Heart left ventricle (tissue), 16 donors: ENCODE data around the gene ZCRB1. TPM values are rescaled to one million over a fixed set of nuclear protein-coding genes. Genes with fewer than 3 reads are reported as not detected.

Experiments used
- ATAC-seq, 4 donors: fragments of 200-7000 bp; cut with Tn5 transposase; one replicate each; pipeline ENCODE4 v1.9.1; 2020 to 2022; ENCODE audit warnings: moderate library complexity in 4 of 4, mild to moderate bottlenecking in 3 of 4, moderate number of reproducible peaks in 1 of 4
- DNase-seq, 5 donors: peaks; one replicate each; pipeline ENCODE4 v3.0.0-alpha.2; 2020
- H3K27ac ChIP-seq, 12 donors: fragments of 200-600 bp; sonication (generic) in 4 of 12; one replicate each; pipeline versions ENCODE4 v1.5.0 to v1.8.0; 2016 to 2022; ENCODE audit warnings: mild to moderate bottlenecking in 2 of 12
- H3K27me3 ChIP-seq, 9 donors: fragments of 200-600 bp; sonication (generic) in 2 of 9; one replicate each; pipeline versions ENCODE4 v1.5.1 to v1.8.0; 2016 to 2022; ENCODE audit warnings: mild to moderate bottlenecking in 3 of 9
- H3K36me3 ChIP-seq, 9 donors: fragments of 200-600 bp; sonication (generic) in 2 of 9; one replicate each; pipeline versions ENCODE4 v1.5.0 to v1.8.0; 2018 to 2022; ENCODE audit warnings: mild to moderate bottlenecking in 2 of 9
- H3K4me1 ChIP-seq, 12 donors: fragments of 200-600 bp; sonication (generic) in 4 of 12; one replicate each; pipeline versions ENCODE4 v1.5.0 to v1.8.0; 2016 to 2022; ENCODE audit warnings: mild to moderate bottlenecking in 3 of 12
- H3K4me3 ChIP-seq, 12 donors: fragments of 200-600 bp; sonication (generic) in 4 of 12; one replicate each; pipeline versions ENCODE4 v1.5.0 to v1.8.0; 2017 to 2022; ENCODE audit warnings: mild to moderate bottlenecking in 9 of 12, moderate library complexity in 4 of 12
- H3K9me3 ChIP-seq, 12 donors: fragments of 200-600 bp; sonication (generic) in 4 of 12; one replicate each; pipeline versions ENCODE4 v1.5.0 to v1.8.0; 2016 to 2022; ENCODE audit warnings: mild to moderate bottlenecking in 1 of 12
- CTCF ChIP-seq, 12 donors: fragments of 200-600 bp; sonication (generic) in 4 of 12; IDR thresholded peaks; one replicate each; pipeline versions ENCODE4 v1.5.0 to v1.8.0; 2018 to 2022; ENCODE audit warnings: antibody characterized with exemption in 12 of 12, mild to moderate bottlenecking in 5 of 12
- POLR2A ChIP-seq, 2 donors: fragments of 450-650 bp; IDR thresholded peaks; one replicate each; pipeline ENCODE4 v1.6.1; 2017; ENCODE audit warnings: antibody characterized with exemption in 2 of 2, mild to moderate bottlenecking in 2 of 2, moderate library complexity in 2 of 2
- WGBS, 4 donors: extraction: QIAGEN DNeasy Blood & Tissue Kit in 2 of 4; methylation state at CpG; one replicate each; pipeline versions ENCODE4 v1.1.5 to v1.1.7; 2013 to 2018; 5-methylcytosine and 5-hydroxymethylcytosine counted together
- intact Hi-C, 10 donors: fragments of 100-400 bp; cut with DNase I; formaldehyde crosslinking; loops; one replicate each; pipeline versions ENCODE4 v1.11.1 to v1.14.2; 2022
- polyA plus RNA-seq, 2 donors: library from polyadenylated mRNA; stranded (reverse); fragments of 200-250 nt; gene quantifications; one replicate each; pipeline ENCODE4 v1.2.3, GENCODE V29; 2013
- total RNA-seq, 9 donors: library from RNA; depleted of rRNA in 2 of 9; stranded (reverse); fragments of >200 nt in 2 of 9; fragmentation: NEBNext Ultra II Directional in 3 of 9; extraction: Animal tissue kit (Norgen Biotek cat#: 25700) in 3 of 9; gene quantifications; one replicate each; pipeline versions ENCODE4 v1.1.0 to v1.2.4, GENCODE V29; 2016 to 2023
- donor health status: ischemic (EF 13 %, LVEDD 7.1; RV severe dilation, severe dysfunction).
- donor health status: healthy with polysubstance abuse.
- donor health status: DM: no; HTN: yes; CAD: no.
- donor health status: DM: no; HTN: no; CAD: no.
- donor health status: ischemic (EF 25% LVEDD 6.9; RV normal size, moderate dysfunction).
- donor health status: ischemic (EF 25% LVEDD 5.7; RV mildly dilated, moderate dysfunction).
- donor health status: healthy.
- donor health status: DM: yes; HTN: yes; CAD: no.
- donor health status: ischemic (EF 35%, LVEDD 5.7; RV mildly dilated, moderate dysfunction).
- donor health status: nonischemic (EF 11% LVEDD 7.7; RV severe dilation, severe dysfunction).
- donor health status: DM: yes; HTN: yes; CAD: no.
- donor health status: PGD.
- donor health status: ischemic (EF 29% LVEDD 5.4; RV normal size, mild dysfunction).
- donor health status: nonischemic (EF 23%, LVEDD 6.1; RV moderate dilation, normal function).

The ZCRB1 gene
- total and polyA plus RNA-seq, 11 donors = 28.1 to 69.0 (median 52.4) TPM

- Histone ChIP-seq H3K36me3 (peaks cover 0 to 5% (median 2%) of the 10 kb centered on the region in 9 donors), H3K4me3 (no peak overlapping the region), H3K4me1 (peaks cover 0 to 4% (median 0%) of the 10 kb centered on the region in 12 donors), H3K9me3 (no peaks in the 10 kb centered on the region), H3K27me3 (no peaks in the 10 kb centered on the region), H3K27ac (no peak overlapping the region)
- intact Hi-C loops = loop anchor here in 5 of 10 donors (5.0 to 10.0 kb wide), 5 partner anchors 38 to 1095 kb away; no protein-coding TSS in a partner anchor
- no peak for ATAC-seq
- no peak for TF ChIP-seq CTCF (IDR thresholded peaks at IDR 0.05)
- no peak for TF ChIP-seq POLR2A (IDR thresholded peaks at IDR 0.05)
- no peak for DNase-seq
- 73 to 82% (median 77%) methylated on average over 4 of the region's 4 CpGs for WGBS, 4 donors
Observed at GRCh38 chr12:42370013-42370412, 44.1 kb upstream of the ZCRB1 start.

- intact Hi-C loops = no loop called here
- Histone ChIP-seq H3K27ac (no peak overlapping the region), H3K9me3 (no peaks in the 10 kb centered on the region), H3K27me3 (no peaks in the 10 kb centered on the region), H3K4me3 (no peak overlapping the region), H3K4me1 (peaks cover 0 to 12% (median 0%) of the 10 kb centered on the region in 12 donors), H3K36me3 (peaks cover 0 to 5% (median 0%) of the 10 kb centered on the region in 9 donors)
- WGBS, 4 donors = 94 to 98% (median 96%) methylated on average over 5 of the region's 5 CpGs
- TF ChIP-seq POLR2A (IDR thresholded peaks at IDR 0.05) (no peak), CTCF (IDR thresholded peaks at IDR 0.05) (no peak)
- ATAC-seq = no peak
- DNase-seq = no peak
Observed at GRCh38 chr12:42365486-42365885, 39.6 kb upstream of the ZCRB1 start.

- no peak for DNase-seq
- intact Hi-C loops = no loop called here
- 73 to 82% (median 79%) methylated on average over 9 of the region's 9 CpGs for WGBS, 4 donors
Observed at GRCh38 chr12:42364692-42365091, 38.8 kb upstream of the ZCRB1 start.

GRCh38 chr12:42362647-42363260 lies 36.9 kb upstream of the ZCRB1 start:
- DNase-seq (no peak), ATAC-seq (no peak)
- Histone ChIP-seq H3K9me3 (no peaks in the 10 kb centered on the region), H3K27ac (no peak overlapping the region), H3K4me1 (peaks cover 0 to 12% (median 0%) of the 10 kb centered on the region in 12 donors), H3K27me3 (no peaks in the 10 kb centered on the region), H3K36me3 (peaks cover 0 to 7% (median 0%) of the 10 kb centered on the region in 9 donors), H3K4me3 (no peak overlapping the region)
- no peak for TF ChIP-seq CTCF (IDR thresholded peaks at IDR 0.05)
- TF ChIP-seq POLR2A (IDR thresholded peaks at IDR 0.05) = no peak
- intact Hi-C loops = no loop called here

More at GRCh38 chr12:42364692-42365091, 38.8 kb upstream of the ZCRB1 start:
- Histone ChIP-seq H3K9me3 (no peaks in the 10 kb centered on the region), H3K27ac (no peak overlapping the region), H3K4me1 (peaks cover 0 to 12% (median 0%) of the 10 kb centered on the region in 12 donors), H3K36me3 (peaks cover 0 to 5% (median 0%) of the 10 kb centered on the region in 9 donors), H3K4me3 (no peak overlapping the region), H3K27me3 (no peaks in the 10 kb centered on the region)
- ATAC-seq = no peak
- TF ChIP-seq CTCF (IDR thresholded peaks at IDR 0.05) (no peak), POLR2A (IDR thresholded peaks at IDR 0.05) (no peak)
